Measurements from ENCODE around the gene AKT1S1.

Gene AKT1S1

GRCh38 chr19:49866933-49867782 lies 10.0 kb downstream of the AKT1S1 start, which contains the start of gene PNKP:
PNKP (minus strand) TSS chr19:49867576; CDS start chr19:49867204, 372 bp downstream.
- peak; percentile 86 for DNase-seq

- DNase-seq = no peak
Measured at GRCh38 chr19:49864890-49865289, 12.3 kb downstream of the AKT1S1 start.

- no peak for DNase-seq
Measured at GRCh38 chr19:49863935-49864320, 13.2 kb downstream of the AKT1S1 start.

- DNase-seq = no peak
Measured at GRCh38 chr19:49863254-49863934, 13.8 kb downstream of the AKT1S1 start.

- DNase-seq = no peak
Measured at GRCh38 chr19:49862391-49863253, 14.5 kb downstream of the AKT1S1 start.

GRCh38 chr19:49861541-49862378 lies 15.4 kb downstream of the AKT1S1 start:
- DNase-seq = no peak

GRCh38 chr19:49861107-49861506 lies 16.0 kb downstream of the AKT1S1 start:
- DNase-seq = no peak

GRCh38 chr19:49860336-49861102 lies 16.6 kb downstream of the AKT1S1 start:
- DNase-seq = no peak

- DNase-seq = no peak
Measured at GRCh38 chr19:49859682-49860335, 17.3 kb downstream of the AKT1S1 start.

GRCh38 chr19:49858088-49858985 lies 18.8 kb downstream of the AKT1S1 start:
- no peak for DNase-seq

GRCh38 chr19:49857838-49858087 lies 19.4 kb downstream of the AKT1S1 start:
- DNase-seq = no peak

GRCh38 chr19:49857061-49857837 lies 19.9 kb downstream of the AKT1S1 start:
- no peak for DNase-seq

- DNase-seq = no peak
Measured at GRCh38 chr19:49856574-49857021, 20.6 kb downstream of the AKT1S1 start.

- DNase-seq = no peak
Measured at GRCh38 chr19:49855676-49856573, 21.2 kb downstream of the AKT1S1 start.

GRCh38 chr19:49855277-49855675 lies 21.9 kb downstream of the AKT1S1 start:
- DNase-seq = no peak

- no peak for DNase-seq
Measured at GRCh38 chr19:49854378-49855263, 22.5 kb downstream of the AKT1S1 start.

- DNase-seq = no peak
Measured at GRCh38 chr19:49853852-49854377, 23.2 kb downstream of the AKT1S1 start.
